Activated naive CD4-positive, alpha-beta T cell treated with Interleukin-2 at 50 U/mL for 16 hours (primary cell): Measurements from ENCODE around the gene UMPS.
A peak's percentile ranks its signal among the peaks of the same experiment; 100 is the strongest.
"Not testable (repeated sequence)": the region's sequence is repeated elsewhere in the genome, so short reads cannot be mapped to it uniquely, and the experiment has no call there.

Source experiments
- DNase-seq: peaks from one replicate; pipeline ENCODE4 v3.0.0-alpha.2; 2020

Gene UMPS

GRCh38 chr3:124707656-124708062, 22.6 kb upstream of the UMPS start:
- DNase-seq = no peak

DNA sequence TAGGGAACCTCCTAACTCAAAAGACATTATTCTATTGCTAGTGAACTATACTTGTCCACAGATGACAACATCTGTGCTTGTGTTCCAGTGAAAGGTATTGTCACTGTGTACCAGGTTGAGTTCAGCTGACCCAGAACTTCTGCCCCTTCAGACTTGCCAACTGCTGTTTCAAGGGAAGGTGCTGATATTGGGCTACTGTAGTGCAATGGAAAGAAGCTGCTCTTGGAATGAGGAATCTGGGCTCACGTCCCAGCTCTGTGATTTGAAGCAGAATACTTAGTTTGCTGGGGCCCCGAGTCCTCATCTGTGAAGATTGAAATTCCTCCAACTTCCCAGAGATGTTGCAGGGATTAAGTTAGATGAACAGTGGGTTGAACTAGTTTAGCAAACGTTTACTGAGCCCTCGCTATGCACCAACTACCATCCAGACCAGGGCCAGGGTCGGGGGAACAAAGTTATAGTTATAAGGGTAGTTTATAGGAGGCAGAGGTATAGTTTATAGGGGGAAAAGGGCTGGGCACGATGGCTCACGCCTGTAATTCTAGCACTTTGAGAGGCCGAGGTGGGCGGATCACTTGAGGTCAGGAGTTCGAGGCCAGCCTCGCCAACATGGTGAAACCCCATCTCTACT, 15.9 kb upstream of the UMPS start:
- no peak for DNase-seq

- no peak for DNase-seq
Measured at GRCh38 chr3:124722589-124722988, 7.7 kb upstream of the UMPS start.

- peak; percentile 18 for DNase-seq
Measured at GRCh38 chr3:124730941-124731297, 667 bp downstream of the UMPS start.

DNA sequence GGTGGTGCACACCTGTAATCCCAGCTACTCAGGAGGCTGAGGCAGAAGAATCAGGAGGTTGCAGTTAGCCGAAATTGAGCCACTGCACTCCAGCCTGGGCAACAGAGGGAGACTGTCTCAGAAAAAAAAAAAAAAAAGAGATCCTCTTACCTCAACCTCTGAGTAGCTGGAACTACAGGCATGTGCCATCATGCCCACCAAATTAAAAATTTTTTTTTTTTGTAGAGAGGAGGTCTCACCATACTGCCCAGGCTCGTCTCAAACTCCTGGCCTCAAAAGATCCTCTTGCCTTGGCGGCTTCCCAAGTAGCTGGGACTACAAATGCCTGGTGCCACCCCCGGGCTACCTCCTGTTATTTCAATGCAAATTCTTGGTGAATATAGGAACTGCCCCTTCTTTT, 1.5 kb downstream of the UMPS start:
- no peak for DNase-seq

DNA sequence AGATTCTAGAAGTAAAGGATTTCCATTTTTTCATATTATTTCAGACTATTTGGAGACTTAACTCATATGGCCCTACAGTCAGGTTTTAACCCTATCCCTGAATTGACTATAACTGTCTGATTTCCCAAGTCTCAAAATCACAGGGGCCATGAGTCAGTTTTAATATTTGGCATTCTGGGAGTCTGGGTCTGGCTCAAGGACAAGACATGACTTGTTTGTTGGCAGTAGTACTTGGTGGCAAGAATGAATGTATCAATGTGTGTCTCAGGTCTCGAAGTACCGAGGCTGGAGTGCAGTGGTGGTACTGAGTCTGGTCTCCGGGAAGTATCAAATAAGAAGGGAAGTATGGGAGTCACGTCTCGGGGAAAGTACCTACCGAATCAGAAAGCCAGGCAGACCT, 10.8 kb downstream of the UMPS start:
- no peak for DNase-seq

DNA sequence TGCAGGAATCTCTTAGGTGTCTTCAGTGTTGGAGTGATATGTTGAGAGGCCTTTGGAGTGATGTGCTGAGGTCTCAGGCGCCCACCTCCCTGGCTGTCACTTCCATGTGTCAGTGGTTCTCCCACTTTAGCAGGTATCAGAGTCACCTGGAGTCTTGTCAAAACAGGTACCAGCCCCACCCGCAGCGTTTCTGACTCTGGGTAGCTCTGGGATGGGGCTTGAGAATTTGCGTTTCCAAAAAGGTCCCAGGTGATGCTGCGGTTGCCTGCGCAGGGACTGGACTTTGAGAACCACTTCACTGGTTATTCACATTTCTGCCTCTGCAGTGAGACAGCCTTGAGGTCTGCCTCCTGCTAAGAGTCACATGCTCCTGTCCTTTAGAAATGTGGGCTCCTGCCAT, 15.5 kb downstream of the UMPS start:
- DNase-seq = no peak

- no peak for DNase-seq
Measured at GRCh38 chr3:124747111-124747981, 17.1 kb downstream of the UMPS start.

DNA sequence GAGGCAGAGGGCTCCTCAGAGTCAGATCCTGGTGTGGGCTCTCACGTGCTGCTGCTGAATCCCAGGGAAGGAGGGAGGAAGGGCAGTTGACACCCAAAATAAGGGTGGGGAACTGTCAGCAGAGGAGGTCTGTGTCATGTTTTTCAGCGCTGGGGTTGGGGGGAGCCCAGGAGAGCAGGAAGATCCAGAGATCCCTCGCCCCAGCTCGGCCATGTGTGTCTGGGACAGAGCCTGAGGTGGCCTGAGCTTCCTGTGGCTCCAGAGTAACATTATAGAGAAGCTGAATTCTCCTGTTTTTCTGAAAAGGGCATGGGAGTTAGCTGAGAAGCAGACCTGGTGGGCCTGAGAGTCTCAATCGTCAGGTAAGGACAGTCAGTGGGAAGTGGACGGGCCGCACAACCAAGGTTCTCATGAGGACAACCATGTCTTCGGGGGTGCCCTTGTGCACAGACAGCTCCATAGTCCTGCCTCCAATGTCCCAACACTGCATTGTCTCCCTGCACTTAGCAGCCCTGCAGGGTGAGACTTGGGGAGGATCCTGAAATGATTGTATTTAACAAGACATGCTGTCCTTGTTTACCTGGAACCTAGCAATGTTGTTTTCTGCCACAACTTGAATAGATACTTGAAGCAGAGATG, 18.4 kb downstream of the UMPS start:
- no peak for DNase-seq

DNA sequence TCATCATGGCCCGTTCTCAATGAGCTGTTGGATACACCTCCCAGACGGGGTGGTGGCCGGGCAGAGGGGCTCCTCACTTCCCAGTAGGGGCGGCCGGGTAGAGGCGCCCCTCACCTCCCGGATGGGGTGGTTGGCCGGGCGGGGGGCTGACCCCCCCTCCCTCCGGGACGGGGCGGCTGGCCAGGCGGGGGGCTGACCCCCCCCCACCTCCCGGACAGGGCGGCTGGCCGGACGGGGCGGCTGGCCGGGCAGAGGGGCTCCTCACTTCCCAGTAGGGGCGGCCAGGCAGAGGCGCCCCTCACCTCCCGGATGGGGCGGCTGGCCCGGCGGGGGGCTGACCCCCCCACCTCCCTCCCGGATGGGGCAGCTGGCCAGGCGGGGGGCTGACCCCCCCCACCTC, 19.6 kb downstream of the UMPS start:
- not testable (repeated sequence) for DNase-seq

- DNase-seq = no peak
Measured at GRCh38 chr3:124751501-124751900, 21.2 kb downstream of the UMPS start.

DNA sequence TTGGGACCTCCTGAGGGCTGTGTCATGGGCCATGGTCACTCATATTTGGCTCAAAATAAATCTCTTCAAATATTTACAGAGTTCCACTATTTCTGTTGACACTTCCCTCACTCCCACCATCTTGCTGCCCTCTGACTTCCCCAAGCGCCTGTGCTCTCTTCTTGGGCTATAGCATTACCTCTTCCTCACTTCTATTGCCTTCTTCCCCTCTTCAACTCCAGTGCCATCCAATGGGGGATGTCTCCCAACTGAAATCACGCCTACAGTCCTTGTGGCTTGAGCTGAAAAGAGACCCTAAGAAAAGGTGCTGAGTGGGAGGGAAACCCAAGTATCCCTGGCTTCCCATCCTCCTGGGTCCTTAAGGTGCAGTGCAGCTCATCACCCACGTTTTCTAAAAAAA, 21.8 kb downstream of the UMPS start:
- no peak for DNase-seq

GRCh38 chr3:124757926-124758325, 27.7 kb downstream of the UMPS start:
- not testable (repeated sequence) for DNase-seq

DNA sequence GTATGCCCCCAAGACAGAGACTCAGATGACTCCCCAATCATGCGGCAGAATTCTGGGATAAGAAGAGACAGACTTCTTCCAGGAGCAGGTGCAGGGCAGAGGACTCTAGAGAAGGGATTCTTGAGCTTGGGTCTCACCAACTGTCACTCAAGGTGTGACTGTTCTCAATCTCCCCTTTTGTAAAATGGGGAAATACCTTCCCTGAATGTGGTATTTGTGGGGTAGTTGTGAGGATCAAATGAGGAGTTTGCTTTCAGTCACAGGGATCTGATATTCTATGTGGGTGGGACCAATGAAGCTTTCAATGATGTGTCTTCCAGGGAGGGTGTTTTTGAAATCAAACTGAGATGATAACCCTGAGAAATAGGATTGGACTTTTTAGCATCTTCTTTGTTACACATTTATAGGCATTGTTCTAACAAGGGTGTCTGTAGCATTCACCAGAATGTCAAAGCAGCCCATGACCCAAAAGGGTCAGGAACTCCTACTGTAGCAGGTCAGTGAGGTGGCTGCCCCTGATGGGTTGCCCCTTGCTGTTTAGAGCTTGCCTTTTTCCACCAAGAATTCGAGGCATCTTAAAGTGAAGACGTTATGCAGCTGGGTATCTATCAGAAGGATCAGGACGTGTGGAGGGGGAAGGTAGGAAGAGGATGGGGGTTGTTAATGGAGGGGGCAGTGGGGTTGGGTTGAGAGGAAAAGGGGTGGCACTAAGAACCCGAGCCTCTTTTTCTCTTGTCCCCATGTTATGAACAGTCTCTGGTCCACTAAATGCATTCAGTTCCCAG, 28.8 kb downstream of the UMPS start:
- no peak for DNase-seq

DNA sequence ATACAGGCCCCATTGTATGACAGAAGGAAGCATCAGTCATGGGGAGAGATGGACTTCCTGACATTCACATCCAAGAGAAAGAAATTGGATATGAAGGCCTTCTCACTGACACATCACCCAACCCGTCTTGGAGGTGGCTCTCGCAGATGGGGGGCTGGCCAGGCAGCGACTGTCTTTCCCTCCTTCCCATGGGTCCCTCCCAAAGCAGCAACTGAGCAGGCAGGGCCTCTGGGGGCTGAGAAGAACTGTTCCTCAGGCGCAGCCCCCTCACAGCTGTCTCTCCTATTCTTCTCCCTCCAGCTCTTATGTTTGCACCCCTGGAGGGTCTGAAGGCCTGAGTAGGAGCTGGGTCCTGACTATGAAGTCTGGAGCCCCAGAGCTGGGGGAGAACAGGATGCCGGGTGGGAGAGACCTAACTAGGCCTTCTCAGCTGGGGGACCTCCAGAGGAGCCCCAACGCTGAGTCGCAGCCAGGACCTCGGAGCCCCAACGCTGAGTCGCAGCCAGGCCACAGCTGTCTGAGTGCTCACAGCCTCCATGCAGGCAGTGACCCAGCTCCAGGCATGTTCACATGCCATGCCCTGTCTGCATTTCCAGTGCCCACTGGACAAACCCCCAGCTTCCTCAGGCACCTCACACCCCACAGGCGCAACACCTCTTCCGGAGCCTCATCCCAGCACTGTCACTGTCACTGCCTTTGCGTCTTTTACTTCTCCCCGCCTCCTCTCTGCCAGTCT, 29.6 kb downstream of the UMPS start:
- no peak for DNase-seq

GRCh38 chr3:124760601-124761000, 30.3 kb downstream of the UMPS start:
- no peak for DNase-seq

DNA sequence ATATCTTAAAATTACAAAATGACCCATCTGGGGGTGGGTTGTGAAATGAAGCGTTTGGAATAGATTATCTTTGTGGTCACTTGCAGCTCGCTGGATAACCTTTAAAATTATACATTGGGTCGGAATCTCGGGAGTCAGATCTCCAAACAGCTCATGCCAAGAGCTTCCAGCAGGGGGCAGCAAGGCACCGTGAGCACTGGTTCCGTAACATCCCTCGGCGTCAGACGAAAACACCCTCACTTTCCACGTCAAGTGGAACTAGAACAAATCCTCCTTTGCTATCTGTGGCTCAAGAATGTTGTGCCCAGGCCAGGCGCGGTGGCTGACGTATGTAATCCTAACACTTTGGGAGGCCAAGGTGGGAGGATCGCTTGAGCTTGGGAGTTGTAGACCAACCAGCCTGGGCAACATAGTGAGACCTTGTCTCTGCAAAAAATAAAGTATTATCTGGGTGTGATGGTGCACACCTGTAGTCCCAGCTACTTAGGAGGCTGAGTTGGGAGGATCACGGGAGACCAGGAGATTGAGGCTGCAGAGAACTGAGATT, 31.1 kb downstream of the UMPS start:
- peak; percentile 76 for DNase-seq

GRCh38 chr3:124761935-124762660, 31.8 kb downstream of the UMPS start:
- DNase-seq = no peak

GRCh38 chr3:124762661-124763011, 32.4 kb downstream of the UMPS start:
- DNase-seq = no peak

GRCh38 chr3:124763206-124763605, 33.0 kb downstream of the UMPS start:
- no peak for DNase-seq

- DNase-seq = no peak
Measured at GRCh38 chr3:124763644-124764358, 33.5 kb downstream of the UMPS start.
